ENCODE data around the gene KCNJ1. TPM values are rescaled to one million over a fixed set of nuclear protein-coding genes. Genes with fewer than 3 reads are reported as not detected.

KCNJ1 gene
- total and polyA plus RNA-seq, 9 of the 15 experiments (the other 6 are each of a cell fraction or from before 2014, with no cell fraction given) = not detected

DNA sequence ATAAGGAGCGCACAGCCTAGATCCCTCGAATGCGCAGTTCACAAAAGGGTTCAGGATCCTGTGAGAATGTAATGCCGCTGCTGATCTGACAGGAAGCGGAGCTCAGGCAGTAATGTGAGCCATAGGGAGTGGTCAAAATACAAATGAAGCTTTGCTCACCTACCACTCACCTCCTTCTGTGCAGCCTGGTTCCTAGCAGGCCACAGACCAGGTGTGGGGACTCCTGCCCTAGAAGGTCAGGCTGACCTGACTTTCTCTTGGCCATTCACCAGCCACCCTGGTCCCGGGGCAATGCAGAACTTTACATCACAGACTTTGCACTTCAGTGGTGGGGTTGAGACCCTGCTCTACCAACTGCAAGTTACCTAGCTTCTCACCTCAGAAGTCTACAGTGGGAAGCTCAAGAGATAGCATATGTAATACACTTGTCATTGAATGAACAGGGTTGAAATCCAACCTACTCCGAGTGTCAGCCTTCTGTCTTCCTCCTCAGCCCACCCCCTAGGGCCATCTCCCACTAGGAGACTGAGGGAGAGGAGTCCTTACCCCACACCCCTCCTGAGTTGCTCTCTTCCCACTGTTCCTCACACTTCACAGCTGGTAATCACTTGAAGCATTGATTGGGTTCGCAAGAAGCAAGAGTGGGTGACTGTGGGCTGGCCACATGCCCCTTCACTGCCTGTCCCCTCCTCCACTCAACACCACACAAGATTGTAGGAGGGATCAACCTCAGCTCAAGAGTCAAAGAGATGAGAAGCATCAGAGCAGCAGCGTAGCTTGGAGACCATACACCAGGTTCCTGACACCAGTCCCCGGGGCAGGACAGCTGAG is 2.0 kb upstream of the KCNJ1 start (continued):
- TF ChIP-seq, protein P1, sequence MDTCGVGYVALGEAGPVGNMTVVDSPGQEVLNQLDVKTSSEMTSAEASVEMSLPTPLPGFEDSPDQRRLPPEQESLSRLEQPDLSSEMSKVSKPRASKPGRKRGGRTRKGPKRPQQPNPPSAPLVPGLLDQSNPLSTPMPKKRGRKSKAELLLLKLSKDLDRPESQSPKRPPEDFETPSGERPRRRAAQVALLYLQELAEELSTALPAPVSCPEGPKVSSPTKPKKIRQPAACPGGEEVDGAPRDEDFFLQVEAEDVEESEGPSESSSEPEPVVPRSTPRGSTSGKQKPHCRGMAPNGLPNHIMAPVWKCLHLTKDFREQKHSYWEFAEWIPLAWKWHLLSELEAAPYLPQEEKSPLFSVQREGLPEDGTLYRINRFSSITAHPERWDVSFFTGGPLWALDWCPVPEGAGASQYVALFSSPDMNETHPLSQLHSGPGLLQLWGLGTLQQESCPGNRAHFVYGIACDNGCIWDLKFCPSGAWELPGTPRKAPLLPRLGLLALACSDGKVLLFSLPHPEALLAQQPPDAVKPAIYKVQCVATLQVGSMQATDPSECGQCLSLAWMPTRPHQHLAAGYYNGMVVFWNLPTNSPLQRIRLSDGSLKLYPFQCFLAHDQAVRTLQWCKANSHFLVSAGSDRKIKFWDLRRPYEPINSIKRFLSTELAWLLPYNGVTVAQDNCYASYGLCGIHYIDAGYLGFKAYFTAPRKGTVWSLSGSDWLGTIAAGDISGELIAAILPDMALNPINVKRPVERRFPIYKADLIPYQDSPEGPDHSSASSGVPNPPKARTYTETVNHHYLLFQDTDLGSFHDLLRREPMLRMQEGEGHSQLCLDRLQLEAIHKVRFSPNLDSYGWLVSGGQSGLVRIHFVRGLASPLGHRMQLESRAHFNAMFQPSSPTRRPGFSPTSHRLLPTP (IDR thresholded peaks at IDR 0.05; ENCODE audit: borderline replicate concordance, extremely low read depth, insufficient read length) = no peak
- TF ChIP-seq RBM17 (IDR thresholded peaks at IDR 0.05; ENCODE audit: borderline replicate concordance, low read depth, low read length) (no peak), SNIP1 (IDR thresholded peaks at IDR 0.05; ENCODE audit: low read depth) (no peak), ZNF444 (CRISPR knock-in tag; IDR thresholded peaks at IDR 0.05) (no peak), PRMT5 (CRISPR knock-in tag; IDR thresholded peaks at IDR 0.05) (no peak), ZC3H4 (CRISPR knock-in tag; IDR thresholded peaks at IDR 0.05; ENCODE audit: borderline replicate concordance) (no peak), TSC22D4 (tag; IDR thresholded peaks at IDR 0.05) (no peak), MAFK (IDR thresholded peaks at IDR 0.05; ENCODE audit: low read length) (no peak), ZNF124 (CRISPR knock-in tag; IDR thresholded peaks at IDR 0.05) (no peak), NR2F6 (CRISPR knock-in tag; IDR thresholded peaks at IDR 0.05) (no peak)
- TF ChIP-seq, protein P2, sequence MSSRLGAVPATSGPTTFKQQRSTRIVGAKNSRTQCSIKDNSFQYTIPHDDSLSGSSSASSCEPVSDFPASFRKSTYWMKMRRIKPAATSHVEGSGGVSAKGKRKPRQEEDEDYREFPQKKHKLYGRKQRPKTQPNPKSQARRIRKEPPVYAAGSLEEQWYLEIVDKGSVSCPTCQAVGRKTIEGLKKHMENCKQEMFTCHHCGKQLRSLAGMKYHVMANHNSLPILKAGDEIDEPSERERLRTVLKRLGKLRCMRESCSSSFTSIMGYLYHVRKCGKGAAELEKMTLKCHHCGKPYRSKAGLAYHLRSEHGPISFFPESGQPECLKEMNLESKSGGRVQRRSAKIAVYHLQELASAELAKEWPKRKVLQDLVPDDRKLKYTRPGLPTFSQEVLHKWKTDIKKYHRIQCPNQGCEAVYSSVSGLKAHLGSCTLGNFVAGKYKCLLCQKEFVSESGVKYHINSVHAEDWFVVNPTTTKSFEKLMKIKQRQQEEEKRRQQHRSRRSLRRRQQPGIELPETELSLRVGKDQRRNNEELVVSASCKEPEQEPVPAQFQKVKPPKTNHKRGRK (tag; IDR thresholded peaks at IDR 0.05) = no peak
- TF ChIP-seq, protein P3, sequence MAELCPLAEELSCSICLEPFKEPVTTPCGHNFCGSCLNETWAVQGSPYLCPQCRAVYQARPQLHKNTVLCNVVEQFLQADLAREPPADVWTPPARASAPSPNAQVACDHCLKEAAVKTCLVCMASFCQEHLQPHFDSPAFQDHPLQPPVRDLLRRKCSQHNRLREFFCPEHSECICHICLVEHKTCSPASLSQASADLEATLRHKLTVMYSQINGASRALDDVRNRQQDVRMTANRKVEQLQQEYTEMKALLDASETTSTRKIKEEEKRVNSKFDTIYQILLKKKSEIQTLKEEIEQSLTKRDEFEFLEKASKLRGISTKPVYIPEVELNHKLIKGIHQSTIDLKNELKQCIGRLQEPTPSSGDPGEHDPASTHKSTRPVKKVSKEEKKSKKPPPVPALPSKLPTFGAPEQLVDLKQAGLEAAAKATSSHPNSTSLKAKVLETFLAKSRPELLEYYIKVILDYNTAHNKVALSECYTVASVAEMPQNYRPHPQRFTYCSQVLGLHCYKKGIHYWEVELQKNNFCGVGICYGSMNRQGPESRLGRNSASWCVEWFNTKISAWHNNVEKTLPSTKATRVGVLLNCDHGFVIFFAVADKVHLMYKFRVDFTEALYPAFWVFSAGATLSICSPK (IDR thresholded peaks at IDR 0.05; ENCODE audit: borderline replicate concordance) = no peak
